H9 (cell line): ENCODE results near the gene EPAS1. TPM values are rescaled to one million over a fixed set of nuclear protein-coding genes. Genes with fewer than 3 reads are reported as not detected.

Experiments used
- DNase-seq: peaks from one replicate; pipeline ENCODE4 v3.0.0-alpha.2; 2017
- H2AFZ ChIP-seq: one replicate; pipeline ENCODE4 v1.6.1; 2013; ENCODE audit warnings: mild to moderate bottlenecking, low read length, control low read depth, moderate library complexity
- H2AK5ac ChIP-seq: 2 replicates; pipeline ENCODE4 v1.6.1; 2013; ENCODE audit warnings: low read length, control low read depth, mixed read lengths; ENCODE audit not compliant: insufficient read length
- H2BK120ac ChIP-seq: one replicate; pipeline ENCODE4 v1.6.1; 2013; ENCODE audit warnings: low read depth, mild to moderate bottlenecking, low read length, control low read depth, inconsistent platforms; ENCODE audit not compliant: poor library complexity, severe bottlenecking
- H2BK12ac ChIP-seq: 2 replicates; pipeline ENCODE4 v1.6.1; 2013; ENCODE audit warnings: low read length, control low read depth, mixed read lengths, low read depth; ENCODE audit not compliant: insufficient read length
- H2BK15ac ChIP-seq: 2 replicates; pipeline ENCODE4 v1.6.1; 2013; ENCODE audit warnings: low read depth, low read length, control low read depth
- H2BK20ac ChIP-seq: one replicate; pipeline ENCODE4 v1.6.1; 2013; ENCODE audit warnings: low read depth, mild to moderate bottlenecking, low read length, control low read depth, inconsistent platforms; ENCODE audit not compliant: poor library complexity, severe bottlenecking
- H2BK5ac ChIP-seq: 2 replicates; pipeline ENCODE4 v1.6.1; 2013; ENCODE audit warnings: low read length, control low read depth, mixed read lengths; ENCODE audit not compliant: insufficient read length
- H3K14ac ChIP-seq: 2 replicates; pipeline ENCODE4 v1.6.1; 2013; ENCODE audit warnings: low read length, control low read depth; ENCODE audit not compliant: insufficient read depth
- H3K18ac ChIP-seq: 2 replicates; pipeline ENCODE4 v1.6.1; 2013; ENCODE audit warnings: low read depth, mild to moderate bottlenecking, mixed read lengths, low read length, control low read depth; ENCODE audit not compliant: insufficient read length
- H3K23ac ChIP-seq: 2 replicates; pipeline ENCODE4 v1.6.1; 2013; ENCODE audit warnings: low read length, control low read depth, mixed read lengths, low read depth; ENCODE audit not compliant: insufficient read length
- H3K23me2 ChIP-seq: 2 replicates; pipeline ENCODE4 v1.6.1; 2013; ENCODE audit warnings: low read depth, mild to moderate bottlenecking, mixed read lengths, low read length, control low read depth; ENCODE audit not compliant: insufficient read length, poor library complexity, severe bottlenecking
- H3K27ac ChIP-seq: 2 replicates; pipeline ENCODE4 v1.5.1; 2013; ENCODE audit warnings: low read length, control low read depth, mixed read lengths, low read depth; ENCODE audit not compliant: insufficient read length
- H3K27me3 ChIP-seq: 2 replicates; pipeline ENCODE4 v1.6.1; 2013; ENCODE audit warnings: low read length, control low read depth, inconsistent platforms; ENCODE audit not compliant: insufficient read depth
- H3K4ac ChIP-seq: 2 replicates; pipeline ENCODE4 v1.6.1; 2013; ENCODE audit warnings: low read depth, mild to moderate bottlenecking, control low read depth, inconsistent platforms, low read length, moderate library complexity
- H3K4me1 ChIP-seq: 2 replicates; pipeline ENCODE4 v1.6.1; 2013; ENCODE audit warnings: low read length, control low read depth, inconsistent platforms; ENCODE audit not compliant: insufficient read depth
- H3K4me2 ChIP-seq: 2 replicates; pipeline ENCODE4 v1.6.1; 2013; ENCODE audit warnings: low read length, control low read depth, mixed read lengths; ENCODE audit not compliant: insufficient read length, insufficient read depth
- H3K56ac ChIP-seq: 2 replicates; pipeline ENCODE4 v1.6.1; 2013; ENCODE audit warnings: low read depth, mild to moderate bottlenecking, mixed read lengths, low read length, control low read depth; ENCODE audit not compliant: insufficient read length
- H3K79me1 ChIP-seq: 2 replicates; pipeline ENCODE4 v1.6.1; 2013; ENCODE audit warnings: low read depth, mild to moderate bottlenecking, moderate library complexity, low read length, control low read depth, inconsistent platforms; ENCODE audit not compliant: insufficient read depth, poor library complexity, severe bottlenecking
- H3K79me2 ChIP-seq: 2 replicates; pipeline ENCODE4 v1.6.1; 2013; ENCODE audit warnings: low read length, control low read depth, inconsistent platforms; ENCODE audit not compliant: insufficient read depth
- H3K9ac ChIP-seq: 2 replicates; pipeline ENCODE4 v1.6.1; 2013; ENCODE audit warnings: low read length, control low read depth, mixed read lengths; ENCODE audit not compliant: insufficient read length; ENCODE audit errors: extremely low read depth
- H3K9me3 ChIP-seq: one replicate; pipeline ENCODE4 v1.6.1; 2013; ENCODE audit warnings: low read depth, low read length, inconsistent platforms; ENCODE audit not compliant: control insufficient read depth
- H3T11ph ChIP-seq: one replicate; pipeline ENCODE4 v1.6.1; 2013; ENCODE audit warnings: mild to moderate bottlenecking, low read length, control low read depth, inconsistent platforms
- H4K20me1 ChIP-seq: one replicate; pipeline ENCODE4 v1.6.1; 2013; ENCODE audit not compliant: control insufficient read depth, insufficient read length, insufficient read depth
- H4K5ac ChIP-seq: 2 replicates; pipeline ENCODE4 v1.6.1; 2013; ENCODE audit warnings: low read depth, mild to moderate bottlenecking, mixed read lengths, low read length, control low read depth; ENCODE audit not compliant: insufficient read length
- H4K8ac ChIP-seq: replicated peaks from 2 replicates; pipeline ENCODE4 v1.6.1; 2013; ENCODE audit warnings: low read length, control low read depth, mixed read lengths, low read depth; ENCODE audit not compliant: insufficient read length
- H4K91ac ChIP-seq: 2 replicates; pipeline ENCODE4 v1.6.1; 2013; ENCODE audit warnings: low read depth, mild to moderate bottlenecking, moderate library complexity, mixed read lengths, low read length, control low read depth; ENCODE audit not compliant: insufficient read length
- H3K27ac Mint-ChIP-seq, 3 experiments: 2 replicates in 2 of 3; 3 replicates in 1 of 3; pipeline ENCODE4 v1.8.0; 2020 to 2021; ENCODE audit warnings: mixed read lengths in 3 of 3, mild to moderate bottlenecking in 1 of 3, moderate library complexity in 1 of 3
- H3K27me3 Mint-ChIP-seq: 2 replicates; pipeline ENCODE4 v1.8.0; 2021; ENCODE audit warnings: low read depth, mild to moderate bottlenecking, moderate library complexity, mixed read lengths
- H3K36me3 Mint-ChIP-seq, 3 experiments: 2 replicates in 2 of 3; 3 replicates in 1 of 3; pipeline ENCODE4 v1.8.0; 2020 to 2021; ENCODE audit warnings: low read depth in 3 of 3, mixed read lengths in 3 of 3; ENCODE audit not compliant: insufficient read depth in 1 of 3
- H3K4me1 Mint-ChIP-seq, 2 experiments: 2 replicates each; pipeline ENCODE4 v1.8.0; 2020; ENCODE audit warnings: mixed read lengths in 2 of 2
- H3K4me3 Mint-ChIP-seq, 2 experiments: 2 replicates in 1 of 2; 3 replicates in 1 of 2; pipeline ENCODE4 v1.8.0; 2020 to 2021; ENCODE audit warnings: mild to moderate bottlenecking in 2 of 2, mixed read lengths in 2 of 2, moderate library complexity in 1 of 2
- H3K9me3 Mint-ChIP-seq, 2 experiments: 2 replicates in 1 of 2; 3 replicates in 1 of 2; pipeline ENCODE4 v1.8.0; 2020; ENCODE audit warnings: mild to moderate bottlenecking in 2 of 2, mixed read lengths in 2 of 2, moderate library complexity in 1 of 2
- WGBS: extraction: QIAGEN DNeasy Blood & Tissue Kit; methylation state at CpG from one replicate; pipeline ENCODE4 v1.1.7; 2013; ENCODE audit warnings: missing lambda C conversion rate, low lambda C conversion rate, mixed read lengths; ENCODE audit not compliant: insufficient read length; ENCODE audit errors: extremely low coverage; 5-methylcytosine and 5-hydroxymethylcytosine counted together
- total RNA-seq: library from RNA; stranded (reverse); gene quantifications from 2 replicates; pipeline ENCODE4 v1.2.1, GENCODE V29; 2021
- TF ChIP-seq, protein P1 (sequence below): fragments of 200-600 bp; sonication (generic); conservative IDR thresholded peaks from 3 replicates; pipeline ENCODE4 v1.8.0; 2021; ENCODE audit warnings: antibody characterized with exemption, mild to moderate bottlenecking

EPAS1 gene
- total RNA-seq, 1 experiment from 2014 or later = 1.1 TPM

DNA sequence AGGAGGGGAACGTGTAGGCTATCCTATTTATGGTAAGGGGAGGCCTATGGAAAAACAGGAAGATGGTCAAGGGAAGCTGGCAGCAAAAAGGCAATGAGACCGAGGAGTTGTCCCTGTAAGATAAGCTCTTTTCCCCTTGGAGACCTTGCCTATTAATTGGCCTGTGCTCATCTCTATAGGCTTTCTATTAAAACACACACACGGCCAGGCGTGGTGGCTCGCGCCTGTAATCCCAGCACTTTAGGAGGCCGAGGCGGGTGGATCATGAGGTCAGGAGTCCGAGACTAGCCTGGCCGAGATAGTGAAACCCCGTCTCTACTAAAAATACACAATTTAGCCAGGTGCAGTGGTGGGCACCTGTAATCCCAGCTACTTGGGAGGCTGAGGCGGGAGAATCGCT is 32.1 kb downstream of the EPAS1 start:
- Histone ChIP-seq H2BK15ac (no peak overlapping the region), H4K8ac (no peak overlapping the region), H3K4me2 (no peak overlapping the region), H3K79me2 (no peaks in the 10 kb centered on the region), H3K27ac (no peak overlapping the region), H2AFZ (no peak overlapping the region), H3K23ac (no peak overlapping the region), H3K27me3 (0 out of 2 replicates have a peak, but pooled peaks cover 3% of the 10 kb centered on the region), H2BK5ac (no peak overlapping the region), H3K23me2 (no peaks in the 10 kb centered on the region), H3K18ac (no peak overlapping the region), H3K14ac (no peak overlapping the region), H4K91ac (no peak overlapping the region), H4K5ac (no peak overlapping the region), H3T11ph (no peak overlapping the region), H2AK5ac (no peak overlapping the region), H3K79me1 (no peaks in the 10 kb centered on the region), H3K9me3 (no peaks in the 10 kb centered on the region), H3K56ac (no peak overlapping the region), H4K20me1 (no peaks in the 10 kb centered on the region), H2BK120ac (no peak overlapping the region), H2BK12ac (no peak overlapping the region), H2BK20ac (no peak overlapping the region), H3K4me1 (no peaks in the 10 kb centered on the region), H3K4ac (no peak overlapping the region), H3K9ac (no peak overlapping the region)
- H3K36me3 Mint-ChIP-seq = no peaks in the 10 kb centered on the region
- no peak for DNase-seq
- TF ChIP-seq, protein P1, sequence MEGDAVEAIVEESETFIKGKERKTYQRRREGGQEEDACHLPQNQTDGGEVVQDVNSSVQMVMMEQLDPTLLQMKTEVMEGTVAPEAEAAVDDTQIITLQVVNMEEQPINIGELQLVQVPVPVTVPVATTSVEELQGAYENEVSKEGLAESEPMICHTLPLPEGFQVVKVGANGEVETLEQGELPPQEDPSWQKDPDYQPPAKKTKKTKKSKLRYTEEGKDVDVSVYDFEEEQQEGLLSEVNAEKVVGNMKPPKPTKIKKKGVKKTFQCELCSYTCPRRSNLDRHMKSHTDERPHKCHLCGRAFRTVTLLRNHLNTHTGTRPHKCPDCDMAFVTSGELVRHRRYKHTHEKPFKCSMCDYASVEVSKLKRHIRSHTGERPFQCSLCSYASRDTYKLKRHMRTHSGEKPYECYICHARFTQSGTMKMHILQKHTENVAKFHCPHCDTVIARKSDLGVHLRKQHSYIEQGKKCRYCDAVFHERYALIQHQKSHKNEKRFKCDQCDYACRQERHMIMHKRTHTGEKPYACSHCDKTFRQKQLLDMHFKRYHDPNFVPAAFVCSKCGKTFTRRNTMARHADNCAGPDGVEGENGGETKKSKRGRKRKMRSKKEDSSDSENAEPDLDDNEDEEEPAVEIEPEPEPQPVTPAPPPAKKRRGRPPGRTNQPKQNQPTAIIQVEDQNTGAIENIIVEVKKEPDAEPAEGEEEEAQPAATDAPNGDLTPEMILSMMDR = no peak
- H3K4me1 Mint-ChIP-seq = peaks cover 9 to 15% of the 10 kb centered on the region in 2 experiments
- H3K27me3 Mint-ChIP-seq = peaks cover 12% of the 10 kb centered on the region
- H3K9me3 Mint-ChIP-seq = no peaks in the 10 kb centered on the region
- no peak overlapping the region for H3K4me3 Mint-ChIP-seq
- WGBS = no CpG with 5 or more reads among the region's 13 CpGs
- H3K27ac Mint-ChIP-seq = no peak overlapping the region; a peak in 1 of 7 replicates
